GM18520 (cell line): ENCODE results near the gene GAGE13.
"Not testable (repeated sequence)": the region's sequence is repeated elsewhere in the genome, so short reads cannot be mapped to it uniquely, and the experiment has no call there.

ENCODE experiments used
- ATAC-seq: cut with Tn5 transposase; IDR thresholded peaks from one replicate; pipeline ENCODE4 v1.9.1; 2021; ENCODE audit not compliant: unreplicated experiment

Gene GAGE13

GRCh38 chrX:49331282-49331681, at the start of gene GAGE13:
Gene GAGE13 (plus strand): TSS chrX:49331582. CDS start chrX:49332738, 1,156 bp downstream.
- ATAC-seq, result not testable (repeated sequence)

- no peak for ATAC-seq
These were observed 48.8 kb upstream of the GAGE13 start for GRCh38 chrX:49282647-49283011.

GRCh38 chrX:49284212-49284611, 47.2 kb upstream of the GAGE13 start:
- ATAC-seq, result no peak

GRCh38 chrX:49286136-49286535, 45.2 kb upstream of the GAGE13 start:
- no peak for ATAC-seq

GRCh38 chrX:49286581-49286980, 44.8 kb upstream of the GAGE13 start:
- no peak for ATAC-seq

GRCh38 chrX:49287665-49288064, 43.7 kb upstream of the GAGE13 start:
- no peak for ATAC-seq

- ATAC-seq, result no peak
These were observed 41.2 kb upstream of the GAGE13 start for GRCh38 chrX:49290215-49290614.

GRCh38 chrX:49291615-49292337, 39.6 kb upstream of the GAGE13 start:
- no peak for ATAC-seq

GRCh38 chrX:49292400-49293362, 38.7 kb upstream of the GAGE13 start:
- ATAC-seq, result no peak

GRCh38 chrX:49299293-49299692, 32.1 kb upstream of the GAGE13 start:
- ATAC-seq, result not testable (repeated sequence)

GRCh38 chrX:49300703-49301102, 30.7 kb upstream of the GAGE13 start:
- no peak for ATAC-seq

- no peak for ATAC-seq
These were observed 28.0 kb upstream of the GAGE13 start, which contains the start of gene GAGE10 for GRCh38 chrX:49303346-49303745. Gene GAGE10 (plus strand): TSS chrX:49303646. CDS start chrX:49304860, 1,214 bp downstream.

- not testable (repeated sequence) for ATAC-seq
These were observed 23.6 kb upstream of the GAGE13 start for GRCh38 chrX:49307775-49308174.

- ATAC-seq, result no peak
These were observed 22.6 kb upstream of the GAGE13 start for GRCh38 chrX:49308604-49309269.

GRCh38 chrX:49309401-49309981, 21.9 kb upstream of the GAGE13 start:
- no peak for ATAC-seq

GRCh38 chrX:49310371-49310770, 21.0 kb upstream of the GAGE13 start:
- no peak for ATAC-seq

GRCh38 chrX:49312176-49312575, 19.2 kb upstream of the GAGE13 start:
- no peak for ATAC-seq

- no peak for ATAC-seq
These were observed 15.3 kb upstream of the GAGE13 start for GRCh38 chrX:49316085-49316484.

- not testable (repeated sequence) for ATAC-seq
These were observed 9.6 kb upstream of the GAGE13 start, which contains the start of gene GAGE12J for GRCh38 chrX:49321737-49322136. Gene GAGE12J (plus strand): TSS chrX:49322037. CDS start chrX:49323194, 1,157 bp downstream.

- ATAC-seq, result not testable (repeated sequence)
These were observed 9.1 kb upstream of the GAGE13 start for GRCh38 chrX:49322266-49322665.

GRCh38 chrX:49323735-49324134, 7.6 kb upstream of the GAGE13 start:
- not testable (repeated sequence) for ATAC-seq
